Measurements from ENCODE around the gene KCNK3.

- TF ChIP-seq CTCF (IDR thresholded peaks at IDR 0.05) (no peak), POLR2A (IDR thresholded peaks at IDR 0.05; ENCODE audit: low read depth) (no peak), POLR2AphosphoS5 (IDR thresholded peaks at IDR 0.05) (no peak)
Measured at GRCh38 chr2:26742048-26742770, 49.7 kb downstream of the KCNK3 start.
